HCT116 (cell line): ENCODE results near the gene FSIP1. TPM values are rescaled to one million over a fixed set of nuclear protein-coding genes. Genes with fewer than 3 reads are reported as not detected.

Experiments
- ATAC-seq: fragments of 200-7000 bp; cut with Tn5 transposase; 2 replicates; pipeline ENCODE4 v1.9.1; 2020; ENCODE audit warnings: mild to moderate bottlenecking, moderate library complexity
- BruUV-seq: library from RNA; stranded (reverse); fragments of 400-500 nt; replicated peaks from 2 replicates; lab custom pipeline; 2021; lab: Mats Ljungman, UMichigan
- CTCF ChIA-PET: fragments of 300-600 bp; sonication (Branson Sonifier 250); formaldehyde crosslinking; loops from one replicate; lab custom pipeline; 2021; ENCODE audit warnings: antibody characterized with exemption; lab: Charles Lee
- POLR2A ChIA-PET: fragments of 300-600, 350-600 bp; sonication (Branson Sonifier 250); formaldehyde crosslinking; loops from one replicate; lab custom pipeline; 2021; ENCODE audit warnings: antibody characterized with exemption; lab: Charles Lee
- RAD21 ChIA-PET, 2 experiments: fragments of 300-600 bp; sonication (Branson Sonifier 250); formaldehyde crosslinking; loops; one replicate each; lab custom pipeline; 2023; ENCODE audit warnings: low total read pairs in 2 of 2; ENCODE audit not compliant: uncharacterized antibody in 2 of 2, unreplicated experiment in 2 of 2, low non-redundant PET in 1 of 2; lab: Charles Lee
- DNase-seq: peaks from one replicate; pipeline ENCODE4 v3.0.0-alpha.2; 2010; ENCODE audit warnings: low read depth, low spot score
- H2AFZ ChIP-seq: fragments of 200-600 bp; shearing (Covaris generic), sonication (generic); 2 replicates; pipeline ENCODE4 v1.6.1; 2017; ENCODE audit warnings: low read depth, mixed run types, mixed read lengths, antibody characterized with exemption, low read length; ENCODE audit not compliant: poor library complexity, severe bottlenecking
- H3K27ac ChIP-seq: 2 replicates; pipeline ENCODE4 v1.5.1; 2012; ENCODE audit warnings: low read depth, low read length
- H3K27me3 ChIP-seq: fragments of 200-600 bp; sonication (generic); 2 replicates; pipeline ENCODE4 v1.6.1; 2016; ENCODE audit warnings: mixed run types, low read length, mixed read lengths; ENCODE audit not compliant: insufficient read depth
- H3K36me3 ChIP-seq, 2 experiments: fragments of 200-500 bp in 1 of 2; fragments of 200-600 bp in 1 of 2; sonication (Bioruptor generic) in 1 of 2; sonication (generic) in 1 of 2; 2 replicates each; pipeline versions ENCODE4 v1.5.1 to v1.6.1; 2014 to 2016; ENCODE audit warnings: low read length in 2 of 2, inconsistent platforms in 1 of 2, mixed read lengths in 1 of 2, mixed run types in 1 of 2; ENCODE audit not compliant: insufficient read depth in 2 of 2, control insufficient read depth in 1 of 2
- H3K4me1 ChIP-seq, 2 experiments: fragments of 200-600 bp in 1 of 2; sonication (generic) in 1 of 2; 2 replicates each; pipeline versions ENCODE4 v1.5.1 to v1.6.1; 2012 to 2017; ENCODE audit warnings: low read length in 2 of 2, inconsistent platforms in 1 of 2, mild to moderate bottlenecking in 1 of 2, mixed read lengths in 1 of 2, mixed run types in 1 of 2, moderate library complexity in 1 of 2; ENCODE audit not compliant: insufficient read depth in 2 of 2, control insufficient read depth in 1 of 2
- H3K4me2 ChIP-seq: fragments of 200-600 bp; sonication (generic); 2 replicates; pipeline ENCODE4 v1.6.1; 2017; ENCODE audit warnings: mixed run types, low read length, mixed read lengths
- H3K4me3 ChIP-seq, 2 experiments: fragments of 200-600 bp in 1 of 2; sonication (generic) in 1 of 2; replicated peaks in 1 of 2; 2 replicates each; pipeline ENCODE4 v1.5.1; 2011 to 2016; ENCODE audit warnings: low read length in 2 of 2, control low read depth in 1 of 2, low read depth in 1 of 2, mild to moderate bottlenecking in 1 of 2, mixed read lengths in 1 of 2, mixed run types in 1 of 2
- H3K79me2 ChIP-seq: fragments of 200-600 bp; sonication (generic); 2 replicates; pipeline ENCODE4 v1.6.1; 2017; ENCODE audit warnings: mild to moderate bottlenecking, mixed run types, low read length, moderate library complexity, mixed read lengths; ENCODE audit not compliant: insufficient read depth
- H3K9ac ChIP-seq: fragments of 200-600 bp; sonication (generic); 2 replicates; pipeline ENCODE4 v1.6.1; 2016; ENCODE audit warnings: low read length, mixed read lengths
- H3K9me2 ChIP-seq: fragments of 200-600 bp; sonication (generic), shearing (Covaris generic); 2 replicates; pipeline ENCODE4 v1.6.1; 2017; ENCODE audit warnings: mixed run types, mild to moderate bottlenecking, moderate library complexity; ENCODE audit not compliant: insufficient read depth
- H3K9me3 ChIP-seq, 2 experiments: fragments of 200-500 bp in 1 of 2; fragments of 200-600 bp in 1 of 2; sonication (Bioruptor generic) in 1 of 2; sonication (generic) in 1 of 2; 2 replicates each; pipeline ENCODE4 v1.6.1; 2014 to 2017; ENCODE audit warnings: low read length in 2 of 2, mixed read lengths in 2 of 2, inconsistent platforms in 1 of 2, low read depth in 1 of 2, mild to moderate bottlenecking in 1 of 2, mixed run types in 1 of 2, moderate library complexity in 1 of 2; ENCODE audit not compliant: control insufficient read depth in 1 of 2, insufficient read depth in 1 of 2
- H4K20me1 ChIP-seq: fragments of 200-600 bp; sonication (generic), shearing (Covaris generic); 2 replicates; pipeline ENCODE4 v1.6.1; 2017; ENCODE audit warnings: mixed run types, mild to moderate bottlenecking, moderate library complexity; ENCODE audit not compliant: insufficient read depth
- CBX3 ChIP-seq: IDR thresholded peaks from 2 replicates; pipeline ENCODE4 v1.6.1; 2012; ENCODE audit warnings: low read depth
- CEBPB ChIP-seq: IDR thresholded peaks from 2 replicates; pipeline ENCODE4 v1.6.1; 2012; ENCODE audit warnings: low read depth
- FOSL1 ChIP-seq: IDR thresholded peaks from 2 replicates; pipeline ENCODE4 v1.6.1; 2012; ENCODE audit warnings: low read depth
- JUND ChIP-seq: IDR thresholded peaks from 2 replicates; pipeline ENCODE4 v1.6.1; 2012
- REST ChIP-seq: IDR thresholded peaks from 2 replicates; pipeline ENCODE4 v1.6.1; 2012; ENCODE audit warnings: low read depth
- SIN3A ChIP-seq: IDR thresholded peaks from 2 replicates; pipeline ENCODE4 v1.6.1; 2012; ENCODE audit warnings: low read depth
- SP1 ChIP-seq: IDR thresholded peaks from 2 replicates; pipeline ENCODE4 v1.6.1; 2012; ENCODE audit warnings: low read depth
- ZFX ChIP-seq: fragments of 450-650 bp; IDR thresholded peaks from 2 replicates; pipeline ENCODE4 v1.6.1; 2017
- ZNF274 ChIP-seq: fragments of 200-500 bp; sonication (Bioruptor generic); IDR thresholded peaks from 2 replicates; pipeline ENCODE4 v1.6.1; 2014; ENCODE audit warnings: mild to moderate bottlenecking, low read depth, low read length, inconsistent platforms
- intact Hi-C: fragments of 100-400 bp; cut with micrococcal nuclease; formaldehyde crosslinking; loops from 2 replicates; pipeline ENCODE4 v1.10.0; 2022
- total RNA-seq: library from RNA; stranded (reverse); gene quantifications from one replicate; pipeline ENCODE4 v1.2.1, GENCODE V29; 2021; ENCODE audit not compliant: unreplicated experiment

FSIP1 gene
- total RNA-seq, 1 experiment from 2014 or later: 0.42 TPM

GRCh38 chr15:39628546-39629257 lies 153.9 kb downstream of the FSIP1 start:
- no TSS peak for BruUV-seq
- Histone ChIP-seq H3K9ac (no peak overlapping the region), H3K9me2 (no peaks in the 10 kb centered on the region), H3K4me2 (no peak overlapping the region), H3K4me3 (no peak overlapping the region), H3K4me1 (peaks cover 3 to 42% of the 10 kb centered on the region in 2 experiments; a peak in 2 of 4 replicates), H4K20me1 (no peaks in the 10 kb centered on the region), H3K79me2 (no peaks in the 10 kb centered on the region), H3K27ac (no peak overlapping the region), H3K9me3 (no peaks in the 10 kb centered on the region), H3K27me3 (no peaks in the 10 kb centered on the region), H2AFZ (no peak overlapping the region), H3K36me3 (no peaks in the 10 kb centered on the region)
- intact Hi-C loops: no loop called here
- ATAC-seq: no peak
- POLR2A ChIA-PET: no interaction called here
- CTCF ChIA-PET: no interaction called here
- RAD21 ChIA-PET: no interaction called here
- TF ChIP-seq SP1 (no peak), FOSL1 (no peak), CEBPB (no peak), JUND (no peak), SIN3A (no peak), REST (no peak), ZNF274 (no peak), ZFX (no peak), CBX3 (no peak)
- no peak for DNase-seq
